SK-N-SH (cell line): ENCODE measurements around the gene MPO. TPM values are rescaled to one million over a fixed set of nuclear protein-coding genes. Genes with fewer than 3 reads are reported as not detected.
A peak's percentile ranks its signal among the peaks of the same experiment; 100 is the strongest.

Experiments
- CTCF ChIA-PET: fragments of 300-600, 350-600 bp; formaldehyde crosslinking; extraction: SDS; loops from one replicate; lab custom pipeline; 2021; lab: Yijun Ruan, JAX
- POLR2A ChIA-PET: fragments of 350-600 bp; sonication (Branson Sonifier 250); formaldehyde crosslinking; extraction: SDS; loops from one replicate; lab custom pipeline; 2020; ENCODE audit warnings: antibody characterized with exemption, inconsistent platforms; lab: Yijun Ruan, JAX
- DNase-seq: peaks from one replicate; pipeline ENCODE4 v3.0.0; 2012
- H2AFZ ChIP-seq: fragments of 200-600 bp; sonication (generic); 2 replicates; pipeline ENCODE4 v1.8.1; 2016; ENCODE audit warnings: antibody characterized with exemption, mild to moderate bottlenecking, low read depth
- H3F3A ChIP-seq: fragments of 200-600 bp; sonication (generic); replicated peaks from 2 replicates; pipeline ENCODE3; 2016; ENCODE audit warnings: antibody characterized with exemption, mild to moderate bottlenecking; ENCODE audit not compliant: insufficient read depth
- H3K27ac ChIP-seq, 2 experiments: fragments of 200-500 bp in 1 of 2; fragments of 200-600 bp in 1 of 2; sonication (Bioruptor generic) in 1 of 2; sonication (generic), shearing (Covaris generic) in 1 of 2; 2 replicates each; pipeline versions ENCODE4 v1.5.1 to v1.6.1; 2014 to 2016; ENCODE audit warnings: low read depth in 2 of 2, inconsistent platforms in 1 of 2, low read length in 1 of 2, mild to moderate bottlenecking in 1 of 2, mixed read lengths in 1 of 2
- H3K27me3 ChIP-seq: fragments of 200-600 bp; sonication (generic), shearing (Covaris generic); 2 replicates; pipeline ENCODE4 v1.6.1; 2016; ENCODE audit warnings: mixed run types; ENCODE audit not compliant: insufficient read depth
- H3K36me3 ChIP-seq, 2 experiments: fragments of 200-500 bp in 1 of 2; fragments of 200-600 bp in 1 of 2; sonication (Bioruptor generic) in 1 of 2; sonication (generic) in 1 of 2; replicated peaks in 1 of 2; 2 replicates each; pipeline versions ENCODE3 to v1.5.1; 2014 to 2016; ENCODE audit warnings: low read length in 1 of 2, mild to moderate bottlenecking in 1 of 2; ENCODE audit not compliant: insufficient read depth in 2 of 2, control insufficient read depth in 1 of 2
- H3K4me1 ChIP-seq, 2 experiments: fragments of 200-500 bp in 1 of 2; fragments of 200-600 bp in 1 of 2; sonication (Bioruptor generic) in 1 of 2; sonication (generic), shearing (Covaris generic) in 1 of 2; 2 replicates each; pipeline versions ENCODE4 v1.5.1 to v1.6.1; 2014 to 2016; ENCODE audit warnings: low read depth in 1 of 2, low read length in 1 of 2, mixed run types in 1 of 2; ENCODE audit not compliant: insufficient read depth in 2 of 2, control insufficient read depth in 1 of 2
- H3K4me2 ChIP-seq: fragments of 200-600 bp; sonication (generic), shearing (Covaris generic); 2 replicates; pipeline ENCODE4 v1.6.1; 2017; ENCODE audit warnings: mixed run types
- H3K4me3 ChIP-seq, 2 experiments: fragments of 200-500 bp in 1 of 2; fragments of 200-600 bp in 1 of 2; sonication (Bioruptor generic) in 1 of 2; sonication (generic), shearing (Covaris generic) in 1 of 2; 2 replicates each; pipeline versions ENCODE4 v1.5.1 to v1.8.1; 2014 to 2016; ENCODE audit warnings: low read depth in 2 of 2, inconsistent platforms in 1 of 2, low read length in 1 of 2, mild to moderate bottlenecking in 1 of 2, mixed read lengths in 1 of 2, moderate library complexity in 1 of 2
- H3K79me2 ChIP-seq: fragments of 200-600 bp; sonication (generic); 2 replicates; pipeline ENCODE4 v1.8.1; 2017; ENCODE audit warnings: mild to moderate bottlenecking; ENCODE audit not compliant: insufficient read depth
- H3K9ac ChIP-seq: fragments of 200-600 bp; sonication (generic); 2 replicates; pipeline ENCODE4 v1.6.1; 2017; ENCODE audit warnings: mixed run types
- H3K9me2 ChIP-seq: fragments of 200-600 bp; sonication (generic); 2 replicates; pipeline ENCODE4 v1.6.1; 2017; ENCODE audit warnings: mixed run types
- H3K9me3 ChIP-seq: fragments of 200-600 bp; sonication (generic); 2 replicates; pipeline ENCODE4 v1.6.1; 2017; ENCODE audit warnings: mixed run types, mild to moderate bottlenecking, moderate library complexity
- H4K20me1 ChIP-seq: fragments of 200-600 bp; sonication (generic); 2 replicates; pipeline ENCODE4 v1.6.1; 2017; ENCODE audit warnings: mild to moderate bottlenecking, mixed run types; ENCODE audit not compliant: insufficient read depth
- MEF2A ChIP-seq: IDR thresholded peaks from 2 replicates; pipeline ENCODE4 v1.4.0; 2012; ENCODE audit warnings: low read depth, borderline replicate concordance
- MXI1 ChIP-seq: IDR thresholded peaks from 2 replicates; pipeline ENCODE4 v1.6.1; 2012; ENCODE audit warnings: mild to moderate bottlenecking, low read depth, low read length, improper control_type of control experiment
- REST ChIP-seq: IDR thresholded peaks from 2 replicates; pipeline ENCODE4 v1.6.1; 2012; ENCODE audit warnings: mild to moderate bottlenecking, low read depth, low read length, moderate library complexity
- RXRA ChIP-seq: IDR thresholded peaks from 2 replicates; pipeline ENCODE4 v1.4.0; 2012; ENCODE audit warnings: low read depth, mild to moderate bottlenecking, borderline replicate concordance
- WGBS: methylation state at CpG from one replicate; pipeline ENCODE4 v1.1.6; 2017; ENCODE audit warnings: low lambda C conversion rate; 5-methylcytosine and 5-hydroxymethylcytosine counted together
- polyA plus RNA-seq, 3 experiments: library from polyadenylated mRNA; depleted of rRNA; stranded (reverse); fragments of >200 nt; gene quantifications; 2 replicates each; pipeline ENCODE4 v1.2.3, GENCODE V29; 2012

The MPO gene
- polyA plus RNA-seq, 1 of the 3 experiments (the other 2 are of a cell fraction), result not detected

GRCh38 chr17:58326609-58327362, 46.1 kb upstream of the MPO start:
- CTCF ChIA-PET, result interaction anchor here (1.2 to 2.0 kb wide), 4 partner anchors 9 to 121 kb away, joined by 5 to 12 read pairs (median 7); no protein-coding TSS in a partner anchor
- POLR2A ChIA-PET, result interaction anchor here (0.6 to 5.8 kb wide), 4 partner anchors 18 to 167 kb away, joined by 6 to 57 read pairs (median 13); partner anchors contain the start of gene SUPT4H1
- peak; percentile 22 for DNase-seq
- Histone ChIP-seq H3K9ac (no peak overlapping the region), H3F3A (no peaks in the 10 kb centered on the region), H3K9me3 (no peaks in the 10 kb centered on the region), H3K27me3 (peaks cover 21% of the 10 kb centered on the region; the same call in 1 of the 2 replicates), H3K27ac (no peak overlapping the region), H3K4me3 (no peak overlapping the region), H3K36me3 (no peaks in the 10 kb centered on the region), H3K79me2 (no peaks in the 10 kb centered on the region), H2AFZ (no peak overlapping the region), H3K4me2 (no peak overlapping the region), H3K9me2 (no peaks in the 10 kb centered on the region), H3K4me1 (peaks cover 0 to 40% of the 10 kb centered on the region in 2 experiments; a peak in 1 of 4 replicates), H4K20me1 (no peaks in the 10 kb centered on the region)
- TF ChIP-seq MXI1 (no peak), RXRA (no peak), MEF2A (no peak)
- WGBS, result 63% methylated on average over 6 of the region's 9 CpGs

GRCh38 chr17:58325976-58326468, 45.3 kb upstream of the MPO start:
- POLR2A ChIA-PET, result interaction anchor here (0.6 to 5.8 kb wide), 3 partner anchors 10 to 168 kb away, joined by 4 to 57 read pairs (median 11); partner anchors contain the start of gene SUPT4H1

More at GRCh38 chr17:58325976-58326468, 45.3 kb upstream of the MPO start:
- WGBS, result 86% methylated on average over 11 of the region's 11 CpGs
- Histone ChIP-seq H2AFZ (no peak overlapping the region), H3F3A (no peaks in the 10 kb centered on the region), H3K4me1 (peaks cover 0 to 40% of the 10 kb centered on the region in 2 experiments; a peak in 1 of 4 replicates), H3K27ac (no peak overlapping the region), H3K9ac (no peak overlapping the region), H3K79me2 (no peaks in the 10 kb centered on the region), H3K36me3 (no peaks in the 10 kb centered on the region)
- CTCF ChIA-PET, result interaction anchor here (0.9 to 2.0 kb wide), 3 partner anchors 9 to 76 kb away, joined by 6 to 7 read pairs (median 7); no protein-coding TSS in a partner anchor
- DNase-seq, result peak; percentile 33
- TF ChIP-seq RXRA (no peak), REST (no peak)
- TF ChIP-seq, all 33 proteins: peak for 0
- Histone ChIP-seq H3K27me3 (peaks cover 21% of the 10 kb centered on the region; the same call in 1 of the 2 replicates), H4K20me1 (no peaks in the 10 kb centered on the region), H3K4me2 (no peak overlapping the region), H3K4me3 (no peak overlapping the region), H3K9me2 (no peaks in the 10 kb centered on the region), H3K9me3 (no peaks in the 10 kb centered on the region)
